Measurements from ENCODE around the gene UBE2K. TPM values are rescaled to one million over a fixed set of nuclear protein-coding genes. Genes with fewer than 3 reads are reported as not detected.
"Not testable (repeated sequence)": the region's sequence is repeated elsewhere in the genome, so short reads cannot be mapped to it uniquely, and the experiment has no call there.

UBE2K gene
- total RNA-seq, 1 experiment from 2014 or later: 38.9 TPM

- Histone ChIP-seq H3K9me3 (ENCODE audit: low read length) (no peaks in the 10 kb centered on the region), H3K9me2 (replicated peaks; ENCODE audit: low read length) (no peaks in the 10 kb centered on the region), H3K27me3 (ENCODE audit: low read length) (no peaks in the 10 kb centered on the region), H3K27ac (ENCODE audit: low read length) (no peak overlapping the region), H4K20me1 (ENCODE audit: low read length) (peaks cover 13% of the 10 kb centered on the region; the same call in 1 of the 2 replicates), H3K36me3 (ENCODE audit: low read depth, low read length) (no peaks in the 10 kb centered on the region), H3K4me3 (ENCODE audit: low read length) (no peak overlapping the region), H3F3A (ENCODE audit: low read length, unreplicated experiment) (no peaks in the 10 kb centered on the region), H3K4me2 (ENCODE audit: low read length) (no peak overlapping the region), H2AFZ (ENCODE audit: low read length) (no peak overlapping the region), H3K79me2 (ENCODE audit: low read length) (peaks cover 90% of the 10 kb centered on the region), H3K9ac (ENCODE audit: low read length) (no peak overlapping the region), H3K4me1 (ENCODE audit: insufficient read depth, low read length) (no peaks in the 10 kb centered on the region)
- intact Hi-C loops (cut with micrococcal nuclease): no loop called here
- DNase-seq (no peak), ATAC-seq (no peak)
- TF ChIP-seq CTCF (conservative IDR thresholded peaks at IDR 0.05; ENCODE audit: low read depth, low read length): no peak
- TF ChIP-seq EZH2phosphoT487 (IDR thresholded peaks at IDR 0.05; ENCODE audit: borderline replicate concordance, low read length): no peak
- no peak for TF ChIP-seq EZH2 (IDR thresholded peaks at IDR 0.05; ENCODE audit: low read length, unreplicated experiment)
- BruUV-seq (replicated peaks): no TSS peak
- POLR2A ChIA-PET (ENCODE audit: unreplicated experiment): no interaction called here
- CTCF ChIA-PET: no interaction called here
Measured at GRCh38 chr4:39715788-39716187, 17.9 kb downstream of the UBE2K start.

GRCh38 chr4:39716356-39716755, 18.4 kb downstream of the UBE2K start:
- H3K9me2 ChIP-seq (replicated peaks; ENCODE audit: low read length): no peaks in the 10 kb centered on the region
- DNase-seq (no peak), ATAC-seq (no peak)
- intact Hi-C loops (cut with micrococcal nuclease): no loop called here
- H3K27me3 ChIP-seq (ENCODE audit: low read length): no peaks in the 10 kb centered on the region
- POLR2A ChIA-PET (ENCODE audit: unreplicated experiment): interaction anchor here (0.6 kb wide), 1 partner anchor 849 kb away, joined by 3 read pairs; no protein-coding TSS in a partner anchor
- no peak for TF ChIP-seq EZH2 (IDR thresholded peaks at IDR 0.05; ENCODE audit: low read length, unreplicated experiment)
- TF ChIP-seq CTCF (conservative IDR thresholded peaks at IDR 0.05; ENCODE audit: low read depth, low read length): no peak
- no peak for TF ChIP-seq EZH2phosphoT487 (IDR thresholded peaks at IDR 0.05; ENCODE audit: borderline replicate concordance, low read length)
- peaks cover 90% of the 10 kb centered on the region for H3K79me2 ChIP-seq (ENCODE audit: low read length)
- H3K4me2 ChIP-seq (ENCODE audit: low read length): no peak overlapping the region
- no peak overlapping the region for H2AFZ ChIP-seq (ENCODE audit: low read length)
- H3K4me1 ChIP-seq (ENCODE audit: insufficient read depth, low read length): no peaks in the 10 kb centered on the region
- peaks cover 13% of the 10 kb centered on the region; the same call in 1 of the 2 replicates for H4K20me1 ChIP-seq (ENCODE audit: low read length)
- no peaks in the 10 kb centered on the region for H3F3A ChIP-seq (ENCODE audit: low read length, unreplicated experiment)
- no TSS peak for BruUV-seq (replicated peaks)
- no peak overlapping the region for H3K9ac ChIP-seq (ENCODE audit: low read length)
- no peak overlapping the region for H3K27ac ChIP-seq (ENCODE audit: low read length)
- H3K36me3 ChIP-seq (ENCODE audit: low read depth, low read length): no peaks in the 10 kb centered on the region
- no peaks in the 10 kb centered on the region for H3K9me3 ChIP-seq (ENCODE audit: low read length)
- H3K4me3 ChIP-seq (ENCODE audit: low read length): no peak overlapping the region
- CTCF ChIA-PET: no interaction called here

GRCh38 chr4:39717743-39718142, 19.8 kb downstream of the UBE2K start:
- H4K20me1 ChIP-seq (ENCODE audit: low read length): peaks cover 13% of the 10 kb centered on the region; the same call in 1 of the 2 replicates
- H3K27ac ChIP-seq (ENCODE audit: low read length); H2AFZ ChIP-seq (ENCODE audit: low read length); H3K4me1 ChIP-seq (ENCODE audit: insufficient read depth, low read length); H3K9ac ChIP-seq (ENCODE audit: low read length); DNase-seq; H3K9me3 ChIP-seq (ENCODE audit: low read length); POLR2A ChIA-PET (ENCODE audit: unreplicated experiment); BruUV-seq (replicated peaks); H3K4me2 ChIP-seq (ENCODE audit: low read length); H3K36me3 ChIP-seq (ENCODE audit: low read depth, low read length); H3K4me3 ChIP-seq (ENCODE audit: low read length); H3F3A ChIP-seq (ENCODE audit: low read length, unreplicated experiment); CTCF ChIA-PET; H3K9me2 ChIP-seq (replicated peaks; ENCODE audit: low read length); intact Hi-C loops (cut with micrococcal nuclease); ATAC-seq; H3K27me3 ChIP-seq (ENCODE audit: low read length): not testable (repeated sequence)
- H3K79me2 ChIP-seq (ENCODE audit: low read length): peaks cover 92% of the 10 kb centered on the region

Measured in PC-3 (cell line).